ENCODE measurements around the gene TRIM33. TPM values are rescaled to one million over a fixed set of nuclear protein-coding genes. Genes with fewer than 3 reads are reported as not detected.

TRIM33 gene
- total and polyA plus RNA-seq, 2 of the 13 experiments (the other 11 are each of a cell fraction or from before 2014, with no cell fraction given), result 35.5 to 42.2 TPM

- TF ChIP-seq RERE (CRISPR knock-in tag; IDR thresholded peaks at IDR 0.05; ENCODE audit: low read depth) (peak; percentile 60; the same call in 1 of the 2 replicates), BRD4 (CRISPR knock-in tag; IDR thresholded peaks at IDR 0.05) (0 out of 2 replicates have a peak, but pooled peaks have one; percentile 64), ZNF616 (CRISPR knock-in tag; IDR thresholded peaks at IDR 0.05; ENCODE audit: low read depth) (peak; percentile 79), HMGA1 (CRISPR knock-in tag; conservative IDR thresholded peaks at IDR 0.05) (no peak), ZNF335 (CRISPR knock-in tag; IDR thresholded peaks at IDR 0.05) (no peak), KDM4B (CRISPR knock-in tag; IDR thresholded peaks at IDR 0.05) (no peak), KLF9 (CRISPR knock-in tag; IDR thresholded peaks at IDR 0.05; ENCODE audit: low read depth) (no peak), KLF6 (CRISPR knock-in tag; IDR thresholded peaks at IDR 0.05) (peak; percentile 79; the same call in 1 of the 2 replicates), ZMAT3 (CRISPR knock-in tag; conservative IDR thresholded peaks at IDR 0.05) (peak; percentile 68; the same call in 1 of the 2 replicates), ZNF790 (CRISPR knock-in tag; IDR thresholded peaks at IDR 0.05; ENCODE audit: borderline replicate concordance) (no peak; the same call in 1 of the 2 replicates), ZNF878 (CRISPR knock-in tag; IDR thresholded peaks at IDR 0.05) (peak; percentile 64; the same call in 1 of the 2 replicates), MXI1 (IDR thresholded peaks at IDR 0.05; ENCODE audit: borderline replicate concordance, low read depth, low read length) (peak; percentile 80; the same call in 1 of the 3 replicates), ZNF431 (CRISPR knock-in tag; IDR thresholded peaks at IDR 0.05; ENCODE audit: borderline replicate concordance, low read depth) (peak; percentile 76), ZNF776 (CRISPR knock-in tag; IDR thresholded peaks at IDR 0.05) (0 out of 2 replicates have a peak, but pooled peaks have one; percentile 31)
- TF ChIP-seq, protein P1, sequence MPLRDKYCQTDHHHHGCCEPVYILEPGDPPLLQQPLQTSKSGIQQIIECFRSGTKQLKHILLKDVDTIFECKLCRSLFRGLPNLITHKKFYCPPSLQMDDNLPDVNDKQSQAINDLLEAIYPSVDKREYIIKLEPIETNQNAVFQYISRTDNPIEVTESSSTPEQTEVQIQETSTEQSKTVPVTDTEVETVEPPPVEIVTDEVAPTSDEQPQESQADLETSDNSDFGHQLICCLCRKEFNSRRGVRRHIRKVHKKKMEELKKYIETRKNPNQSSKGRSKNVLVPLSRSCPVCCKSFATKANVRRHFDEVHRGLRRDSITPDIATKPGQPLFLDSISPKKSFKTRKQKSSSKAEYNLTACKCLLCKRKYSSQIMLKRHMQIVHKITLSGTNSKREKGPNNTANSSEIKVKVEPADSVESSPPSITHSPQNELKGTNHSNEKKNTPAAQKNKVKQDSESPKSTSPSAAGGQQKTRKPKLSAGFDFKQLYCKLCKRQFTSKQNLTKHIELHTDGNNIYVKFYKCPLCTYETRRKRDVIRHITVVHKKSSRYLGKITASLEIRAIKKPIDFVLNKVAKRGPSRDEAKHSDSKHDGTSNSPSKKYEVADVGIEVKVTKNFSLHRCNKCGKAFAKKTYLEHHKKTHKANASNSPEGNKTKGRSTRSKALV (CRISPR knock-in tag; IDR thresholded peaks at IDR 0.05), result no peak
- TF ChIP-seq, protein P2, sequence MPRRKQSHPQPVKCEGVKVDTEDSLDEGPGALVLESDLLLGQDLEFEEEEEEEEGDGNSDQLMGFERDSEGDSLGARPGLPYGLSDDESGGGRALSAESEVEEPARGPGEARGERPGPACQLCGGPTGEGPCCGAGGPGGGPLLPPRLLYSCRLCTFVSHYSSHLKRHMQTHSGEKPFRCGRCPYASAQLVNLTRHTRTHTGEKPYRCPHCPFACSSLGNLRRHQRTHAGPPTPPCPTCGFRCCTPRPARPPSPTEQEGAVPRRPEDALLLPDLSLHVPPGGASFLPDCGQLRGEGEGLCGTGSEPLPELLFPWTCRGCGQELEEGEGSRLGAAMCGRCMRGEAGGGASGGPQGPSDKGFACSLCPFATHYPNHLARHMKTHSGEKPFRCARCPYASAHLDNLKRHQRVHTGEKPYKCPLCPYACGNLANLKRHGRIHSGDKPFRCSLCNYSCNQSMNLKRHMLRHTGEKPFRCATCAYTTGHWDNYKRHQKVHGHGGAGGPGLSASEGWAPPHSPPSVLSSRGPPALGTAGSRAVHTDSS (CRISPR knock-in tag; conservative IDR thresholded peaks at IDR 0.05), result no peak
- TF ChIP-seq, protein P3, sequence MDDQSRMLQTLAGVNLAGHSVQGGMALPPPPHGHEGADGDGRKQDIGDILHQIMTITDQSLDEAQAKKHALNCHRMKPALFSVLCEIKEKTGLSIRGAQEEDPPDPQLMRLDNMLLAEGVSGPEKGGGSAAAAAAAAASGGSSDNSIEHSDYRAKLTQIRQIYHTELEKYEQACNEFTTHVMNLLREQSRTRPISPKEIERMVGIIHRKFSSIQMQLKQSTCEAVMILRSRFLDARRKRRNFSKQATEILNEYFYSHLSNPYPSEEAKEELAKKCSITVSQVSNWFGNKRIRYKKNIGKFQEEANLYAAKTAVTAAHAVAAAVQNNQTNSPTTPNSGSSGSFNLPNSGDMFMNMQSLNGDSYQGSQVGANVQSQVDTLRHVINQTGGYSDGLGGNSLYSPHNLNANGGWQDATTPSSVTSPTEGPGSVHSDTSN (CRISPR knock-in tag; IDR thresholded peaks at IDR 0.05; ENCODE audit: borderline replicate concordance), result no peak
- TF ChIP-seq, protein P4, sequence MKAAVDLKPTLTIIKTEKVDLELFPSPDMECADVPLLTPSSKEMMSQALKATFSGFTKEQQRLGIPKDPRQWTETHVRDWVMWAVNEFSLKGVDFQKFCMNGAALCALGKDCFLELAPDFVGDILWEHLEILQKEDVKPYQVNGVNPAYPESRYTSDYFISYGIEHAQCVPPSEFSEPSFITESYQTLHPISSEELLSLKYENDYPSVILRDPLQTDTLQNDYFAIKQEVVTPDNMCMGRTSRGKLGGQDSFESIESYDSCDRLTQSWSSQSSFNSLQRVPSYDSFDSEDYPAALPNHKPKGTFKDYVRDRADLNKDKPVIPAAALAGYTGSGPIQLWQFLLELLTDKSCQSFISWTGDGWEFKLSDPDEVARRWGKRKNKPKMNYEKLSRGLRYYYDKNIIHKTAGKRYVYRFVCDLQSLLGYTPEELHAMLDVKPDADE (CRISPR knock-in tag; IDR thresholded peaks at IDR 0.05), result no peak
These were observed at the start of gene TRIM33 (continued) for GRCh38 chr1:114511032-114511785.
